ENCODE data around the gene WRAP73.

Gene WRAP73

DNA sequence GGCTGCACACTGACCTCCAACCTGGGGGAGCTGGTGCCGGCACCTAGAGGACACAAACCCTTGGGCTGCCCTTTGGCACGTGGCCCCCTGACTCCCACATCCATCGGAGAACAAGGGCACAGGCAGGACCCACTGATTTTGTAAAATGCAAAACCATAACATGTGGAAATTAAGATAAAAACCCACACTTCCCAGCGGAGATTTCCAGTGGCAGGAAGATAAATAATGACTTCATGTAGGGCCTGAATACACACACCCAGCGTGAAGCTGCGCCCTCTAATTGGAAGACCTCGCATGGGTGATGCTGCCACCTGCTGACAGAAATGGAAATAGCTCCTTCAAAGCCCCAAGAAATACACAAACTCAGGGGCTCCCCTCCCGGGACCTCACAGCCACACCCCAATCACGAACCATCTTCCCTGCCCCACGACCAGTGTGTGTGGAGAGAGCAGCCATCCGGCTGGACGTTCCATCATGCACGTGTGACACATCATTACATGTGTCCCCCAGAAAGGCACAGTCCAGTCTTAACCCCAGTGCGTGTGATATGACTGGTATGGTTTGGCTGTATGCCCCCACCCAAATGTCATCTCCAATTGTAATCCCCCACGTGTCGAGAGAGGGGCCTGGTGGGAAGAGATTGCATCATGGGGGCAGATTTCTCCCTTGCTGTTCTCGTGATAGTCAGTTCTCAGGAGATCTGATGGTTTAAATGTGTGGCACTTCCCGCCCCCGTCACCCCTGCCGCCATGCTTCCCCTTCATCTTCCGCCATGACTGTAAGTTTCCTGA lies 30.8 kb downstream of the WRAP73 start:
- no peak overlapping the region for H3K27ac ChIP-seq
- peak; percentile 14 for DNase-seq (ENCODE audit: low read depth, low spot score)

DNA sequence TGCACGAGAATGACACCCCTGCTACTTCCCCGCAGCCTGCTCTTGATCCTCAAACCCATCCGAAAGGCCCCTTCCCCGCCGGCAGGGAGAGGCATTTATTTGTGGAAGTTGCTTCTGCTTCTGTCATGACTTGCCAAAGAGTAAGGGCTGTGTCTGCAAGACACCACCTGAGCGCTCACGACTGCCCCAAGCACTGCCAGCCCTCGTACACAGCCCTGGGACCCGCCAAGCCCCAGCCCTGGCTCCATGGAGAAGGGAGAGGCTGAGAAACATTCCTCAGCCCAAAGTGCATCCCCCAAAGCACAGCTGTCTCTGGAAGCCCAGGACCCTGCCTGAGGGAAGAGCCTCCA lies 31.4 kb downstream of the WRAP73 start:
- no peak overlapping the region for H3K27ac ChIP-seq
- no peak for DNase-seq (ENCODE audit: low read depth, low spot score)

DNA sequence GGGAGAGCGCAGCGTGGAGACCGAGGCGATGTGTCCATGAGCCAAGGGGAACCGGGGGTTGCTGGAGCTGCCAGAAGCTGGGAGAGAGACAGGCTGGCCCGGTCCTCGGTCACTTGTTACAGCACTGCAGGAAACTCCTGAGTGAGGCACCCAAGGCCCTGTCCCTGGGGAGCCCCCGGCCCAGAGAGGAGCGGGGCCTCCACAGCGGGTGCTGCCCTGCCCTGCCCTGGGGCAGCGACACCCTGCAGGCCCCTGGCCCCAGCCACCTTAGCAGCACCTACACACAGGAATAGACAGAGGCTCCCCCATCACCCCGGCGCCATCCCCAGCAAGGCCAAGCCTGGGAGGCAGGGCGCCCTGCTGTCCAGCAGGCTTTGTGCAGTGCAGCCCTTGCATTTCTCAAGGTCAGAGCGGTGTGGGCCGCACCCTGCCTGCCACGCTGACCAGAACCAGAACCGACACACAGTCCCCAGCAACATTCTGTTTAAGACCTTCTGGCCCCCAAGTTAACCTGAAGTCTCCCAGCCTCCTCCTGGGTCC lies 32.0 kb downstream of the WRAP73 start:
- no peak for DNase-seq (ENCODE audit: low read depth, low spot score)
- no peak overlapping the region for H3K27ac ChIP-seq

DNA sequence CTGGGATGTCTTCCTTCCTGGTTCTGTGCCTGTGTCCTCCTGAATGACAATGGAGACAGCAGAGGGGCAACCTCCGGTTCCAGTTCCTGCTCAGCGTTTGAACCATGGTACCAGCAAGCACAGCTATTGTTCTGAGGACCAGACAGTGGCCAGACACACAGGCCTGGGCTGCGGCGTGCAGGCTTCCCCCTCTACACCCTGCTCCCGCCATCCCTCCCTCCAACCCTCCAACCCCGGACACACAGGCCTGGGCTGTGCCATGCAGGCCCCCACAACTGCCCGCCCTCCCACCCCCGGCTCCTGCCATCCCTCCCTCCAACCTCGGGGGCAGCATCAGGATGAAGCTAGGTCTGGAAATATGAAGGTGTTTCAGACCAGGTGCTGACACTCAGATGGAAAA lies 33.0 kb downstream of the WRAP73 start:
- no peak overlapping the region for H3K27ac ChIP-seq
- DNase-seq (ENCODE audit: low read depth, low spot score), result no peak

DNA sequence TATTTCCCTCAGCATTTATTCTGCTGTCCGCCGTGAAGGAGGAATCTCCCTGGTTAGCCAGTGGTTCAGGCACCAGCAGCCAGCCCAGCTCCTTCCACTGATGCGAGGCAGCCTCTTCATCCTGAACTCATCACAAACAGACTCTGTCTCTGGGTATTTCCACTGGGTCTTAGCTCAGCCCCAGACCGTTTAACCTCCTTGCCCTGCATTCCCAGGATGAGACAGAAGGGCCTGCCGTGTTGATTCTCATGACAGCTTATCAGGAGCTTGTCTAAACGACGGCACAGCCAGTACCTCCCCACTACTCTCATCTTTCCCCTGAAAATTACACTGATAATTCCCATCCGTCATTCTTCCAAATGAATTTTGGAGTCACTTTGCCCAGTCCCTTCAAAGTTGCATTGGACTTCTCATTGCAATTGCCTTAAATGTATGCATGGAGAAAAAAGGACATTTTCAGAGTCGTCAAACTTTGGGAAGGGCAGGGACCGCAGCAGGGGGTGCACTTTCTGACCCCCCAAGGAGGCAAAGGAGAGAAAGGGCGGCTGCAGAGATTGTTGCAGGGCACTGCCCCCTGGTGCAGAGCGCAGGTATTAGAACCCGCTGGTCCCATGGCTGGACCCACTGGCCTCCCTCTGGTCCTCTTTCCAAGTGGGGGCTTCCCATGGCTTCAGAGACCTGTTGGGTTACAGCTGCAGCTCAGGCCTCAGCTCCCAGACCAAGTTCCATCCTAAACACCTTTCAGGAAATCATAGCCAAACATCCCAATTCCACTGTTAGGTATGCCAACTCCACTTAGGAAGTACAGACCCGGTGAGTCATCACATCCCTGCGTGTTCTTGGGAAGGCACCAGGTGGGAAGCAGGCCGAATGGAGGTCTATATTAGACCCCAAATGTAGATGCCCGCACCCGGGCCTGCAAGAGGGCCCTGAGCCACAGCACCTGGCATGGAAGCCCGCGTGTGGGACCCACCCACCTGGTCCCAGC lies 34.9 kb downstream of the WRAP73 start:
- no peak for DNase-seq (ENCODE audit: low read depth, low spot score)
- no peak overlapping the region for H3K27ac ChIP-seq

DNA sequence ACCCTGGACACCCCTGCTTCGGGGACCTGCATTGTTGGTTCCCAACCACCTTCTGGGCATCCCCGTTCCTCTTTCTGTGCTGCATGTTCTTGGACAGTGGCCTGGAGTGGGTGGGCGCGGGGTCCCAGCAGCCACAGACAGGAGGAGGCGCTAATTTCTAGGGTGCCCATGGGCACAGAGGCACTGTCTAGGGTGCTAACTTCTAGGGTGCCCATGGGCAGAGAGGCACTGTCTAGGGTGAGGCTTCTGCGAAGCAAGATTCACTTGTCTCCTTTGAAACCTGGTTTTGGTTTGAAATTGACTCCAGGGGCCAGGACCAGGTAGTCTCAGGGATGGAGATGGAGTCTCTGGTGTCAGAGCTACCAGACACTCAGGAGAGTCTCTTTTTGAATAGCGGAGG lies 37.8 kb downstream of the WRAP73 start:
- no peak overlapping the region for H3K27ac ChIP-seq
- DNase-seq (ENCODE audit: low read depth, low spot score), result no peak

DNA sequence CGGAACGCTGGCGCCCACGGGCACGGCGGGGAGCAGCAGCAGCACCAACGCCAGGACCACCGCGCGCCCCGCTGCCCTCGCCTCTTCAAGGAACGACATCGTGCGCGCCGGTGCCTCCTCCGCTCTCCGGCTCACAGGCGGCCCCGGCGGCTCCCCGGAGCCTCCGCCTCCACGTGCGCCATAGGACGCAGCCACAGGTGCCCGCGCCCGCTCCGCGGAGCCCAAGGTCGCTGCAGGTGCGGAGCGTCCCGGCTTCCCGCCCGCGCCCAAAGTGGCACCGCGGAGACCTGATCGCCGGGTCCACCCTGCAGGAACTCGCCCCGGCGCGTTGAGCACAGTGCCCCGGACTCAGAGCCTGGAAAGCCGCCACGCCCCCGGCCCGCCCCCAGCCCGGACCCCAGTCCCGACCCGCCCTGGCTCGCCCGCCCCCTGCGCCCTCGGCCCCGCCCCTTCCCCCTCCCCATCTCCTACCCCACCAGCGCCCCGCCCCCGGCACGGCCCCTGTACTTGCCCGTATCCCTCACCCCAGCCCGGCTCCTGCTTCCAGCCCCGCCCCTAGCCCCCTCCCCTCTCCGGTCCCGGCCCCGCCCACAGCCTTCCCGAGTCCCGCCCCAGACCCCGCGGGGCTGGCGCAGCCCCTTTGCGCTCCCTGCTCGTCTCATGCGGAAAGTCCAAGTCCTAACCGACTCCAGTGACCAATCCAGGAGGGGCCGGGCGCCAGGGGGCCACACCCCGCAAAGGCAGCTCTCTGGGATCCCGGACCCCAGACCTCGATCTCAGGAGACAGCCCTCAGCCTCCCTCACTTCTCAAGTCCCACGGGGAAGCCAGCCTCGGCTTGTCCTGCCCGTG lies 38.5 kb downstream of the WRAP73 start, which contains the start of gene MEGF6:
Gene MEGF6 (minus strand): TSS at position 339 of the 850 bp plus-strand sequence. CDS start 240 bp downstream, at position 99.
- no peak for DNase-seq (ENCODE audit: low read depth, low spot score)
- no peak within 1 kb of the TSS for H3K27ac ChIP-seq

DNA sequence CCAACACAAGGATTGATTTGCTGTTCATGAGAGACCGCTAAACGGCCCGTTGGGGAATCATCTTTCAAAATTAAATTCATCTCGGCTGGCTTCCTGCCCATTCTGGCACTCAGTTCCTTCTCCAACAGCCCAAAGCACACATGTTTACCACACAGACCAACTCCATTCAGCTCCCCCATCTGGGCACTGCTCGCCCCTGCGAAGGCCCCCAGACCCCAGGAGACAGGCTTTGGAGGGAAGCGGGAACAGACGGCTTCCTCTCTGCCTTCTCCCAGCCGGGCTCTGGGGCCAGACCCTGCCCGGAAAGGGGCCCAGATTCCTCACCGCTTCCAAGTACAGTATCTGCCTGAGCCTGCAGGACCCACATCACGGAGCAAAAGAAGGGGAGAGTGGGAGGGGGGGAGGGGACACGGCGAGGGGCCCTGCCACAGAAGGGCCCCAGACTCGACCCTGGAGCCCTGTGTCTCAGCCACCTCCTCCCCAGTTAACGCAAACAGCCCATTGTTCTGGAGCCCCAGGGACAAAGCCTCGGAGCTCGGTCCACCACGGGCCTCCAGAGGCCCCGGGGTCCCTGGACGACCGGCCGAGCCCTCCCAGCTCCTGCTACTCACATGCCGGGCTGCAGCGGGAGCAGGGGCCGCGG lies 39.3 kb downstream of the WRAP73 start:
- H3K27ac ChIP-seq, result no peak overlapping the region
- DNase-seq (ENCODE audit: low read depth, low spot score), result no peak

DNA sequence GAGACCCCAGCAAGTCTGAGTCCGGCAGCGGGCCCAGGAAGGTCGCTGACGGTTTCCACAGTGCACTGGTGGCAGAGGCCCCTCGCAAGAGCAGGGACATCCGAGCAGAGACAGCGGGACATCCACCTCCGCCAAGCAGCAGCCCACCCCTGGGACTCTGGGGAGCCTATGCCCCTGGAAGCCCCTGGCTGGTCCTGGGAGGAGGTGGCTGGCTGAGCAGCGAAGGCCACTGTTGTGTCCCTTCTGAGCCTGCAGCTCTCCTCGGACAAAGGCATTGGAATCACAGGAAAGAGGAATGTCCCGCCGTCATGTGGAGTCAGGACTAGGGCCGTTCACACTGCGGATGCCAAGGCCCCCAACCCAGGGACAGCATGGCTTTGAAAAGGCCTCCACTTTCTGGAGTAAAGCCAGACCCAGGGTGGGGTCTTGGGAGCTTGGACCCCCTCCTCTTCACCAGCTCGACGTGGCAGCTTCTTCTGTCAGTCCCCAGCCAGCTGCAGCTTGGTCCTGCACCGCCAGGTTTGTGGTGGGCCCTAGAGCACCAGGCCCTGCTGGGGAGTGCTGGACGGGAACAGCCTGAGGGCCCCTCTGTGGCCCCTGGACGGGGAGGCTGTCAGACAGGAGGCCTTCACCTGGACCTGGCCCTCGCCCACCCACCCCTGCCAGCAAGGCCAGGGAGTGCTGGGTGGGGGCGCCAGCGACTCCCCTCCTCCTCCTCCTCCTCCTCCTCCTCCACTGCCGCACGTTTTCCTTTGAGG lies 40.0 kb downstream of the WRAP73 start:
- no peak overlapping the region for H3K27ac ChIP-seq
- no peak for DNase-seq (ENCODE audit: low read depth, low spot score)

DNA sequence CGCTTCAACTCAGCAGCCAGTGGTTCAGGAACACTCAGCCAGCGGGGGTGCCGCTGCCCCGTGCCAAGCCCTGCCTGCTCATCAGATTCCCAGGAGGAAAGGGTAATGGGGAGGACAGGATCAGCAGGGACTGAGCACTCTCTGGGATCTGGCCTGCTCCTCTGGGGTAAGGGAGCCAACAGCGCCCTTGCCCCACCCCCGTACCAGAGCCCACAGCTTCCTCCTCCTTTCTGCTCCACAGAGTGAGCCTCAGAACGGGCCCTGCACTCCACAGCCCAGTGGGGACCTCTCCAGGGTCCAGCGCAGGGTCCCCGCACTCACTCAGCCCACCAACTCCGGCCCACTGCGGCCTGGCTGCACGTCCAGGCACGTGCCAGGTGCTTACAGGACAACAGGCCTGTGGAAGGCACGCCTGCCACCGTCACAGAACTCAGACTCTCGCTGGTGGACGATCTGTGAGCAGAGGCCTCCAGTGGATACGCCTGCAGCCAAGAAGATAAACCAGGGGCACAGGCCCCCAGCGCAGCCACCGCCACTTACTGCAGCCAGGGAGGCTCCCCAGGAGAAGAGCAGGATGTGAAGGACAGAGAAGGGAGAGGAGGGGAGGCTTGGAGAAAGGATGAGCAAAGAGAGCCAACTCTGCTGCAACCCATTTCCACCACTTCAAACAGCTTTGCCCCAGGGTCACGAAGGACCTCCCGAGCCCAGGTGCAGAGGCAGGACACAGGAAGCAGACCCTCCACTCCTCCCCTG lies 40.7 kb downstream of the WRAP73 start:
- DNase-seq (ENCODE audit: low read depth, low spot score), result no peak
- H3K27ac ChIP-seq, result no peak overlapping the region

DNA sequence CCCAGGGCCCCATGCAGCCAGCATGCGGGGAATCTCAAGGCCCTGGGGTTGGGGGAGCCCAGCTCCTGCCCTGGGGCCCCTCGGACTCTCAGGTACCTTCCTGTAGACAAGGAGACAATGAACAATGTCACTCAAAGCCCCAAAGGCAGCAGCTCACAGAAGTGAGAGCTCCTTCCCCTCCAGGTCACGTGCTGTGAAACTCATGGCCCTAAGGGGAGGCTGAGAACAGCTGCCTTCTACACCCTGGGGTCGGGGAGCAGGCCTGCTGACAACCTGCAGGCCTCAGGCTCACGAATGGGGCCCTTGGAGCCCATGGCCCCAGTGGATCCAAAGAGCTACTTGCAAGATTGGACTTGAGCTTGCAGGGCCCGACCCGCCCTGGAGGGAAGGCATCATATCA lies 41.7 kb downstream of the WRAP73 start:
- no peak overlapping the region for H3K27ac ChIP-seq
- DNase-seq (ENCODE audit: low read depth, low spot score), result no peak

DNA sequence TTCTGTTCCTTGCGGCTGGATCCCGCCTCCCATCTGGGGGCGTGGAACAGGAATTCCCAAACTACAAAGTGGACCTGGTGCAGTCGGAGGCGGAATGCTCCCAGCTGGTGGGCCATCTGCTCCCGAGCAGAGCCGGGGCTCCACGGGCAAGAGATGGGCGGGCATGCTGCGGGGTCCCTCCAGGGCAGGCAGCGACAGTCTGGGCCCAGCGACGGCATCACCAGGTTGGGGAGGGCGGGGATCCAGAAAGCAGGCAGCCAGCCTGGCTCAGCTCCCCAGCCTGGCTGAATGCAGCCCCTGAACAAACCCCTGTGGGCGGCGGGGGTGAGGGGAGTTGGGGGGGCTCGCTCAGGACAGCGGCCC lies 42.2 kb downstream of the WRAP73 start:
- H3K27ac ChIP-seq, result no peak overlapping the region
- DNase-seq (ENCODE audit: low read depth, low spot score), result no peak

DNA sequence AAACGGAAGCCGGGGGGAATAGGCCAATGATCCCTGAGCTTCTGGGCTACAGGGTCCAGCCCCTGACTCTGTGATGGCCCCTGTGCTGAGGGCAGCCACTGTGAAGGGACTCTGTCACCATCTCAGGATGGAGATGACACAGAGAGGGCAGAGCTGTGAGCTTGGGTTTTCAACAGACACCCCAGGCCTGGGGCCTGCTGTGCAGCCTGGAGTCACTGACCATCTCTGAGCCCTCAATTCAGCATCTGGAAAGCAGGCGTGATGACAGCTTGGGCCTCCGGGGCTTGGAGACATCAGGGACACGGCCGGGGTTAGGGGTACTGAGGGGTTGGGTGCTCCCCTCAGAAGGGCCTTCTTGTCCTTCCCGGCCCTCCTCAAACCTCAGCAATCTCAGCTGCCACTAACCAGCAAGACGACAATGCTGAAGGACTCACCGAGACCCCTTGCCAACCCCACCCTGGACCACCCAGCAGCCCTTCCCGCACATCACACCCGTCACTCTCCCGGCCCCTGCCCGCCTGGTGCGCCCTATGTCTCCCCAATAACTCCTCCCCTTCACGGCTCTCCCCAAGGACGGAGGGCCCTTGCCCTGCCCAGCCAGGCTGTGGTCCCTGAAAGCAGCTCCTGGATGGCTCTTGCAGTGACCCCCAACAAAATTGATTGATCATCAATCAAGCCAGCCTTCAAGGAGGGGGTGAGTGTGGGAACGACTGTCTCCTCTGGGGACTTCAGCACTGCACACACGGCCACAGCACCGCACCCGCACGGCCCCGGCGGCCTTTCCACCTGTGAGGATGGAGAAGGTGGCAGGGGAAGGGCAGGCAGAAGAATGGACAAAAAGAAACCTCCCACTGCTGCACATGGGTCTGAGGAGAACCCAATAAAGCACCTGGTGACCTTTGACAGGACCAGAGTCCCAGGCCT lies 42.9 kb downstream of the WRAP73 start:
- no peak for DNase-seq (ENCODE audit: low read depth, low spot score)
- H3K27ac ChIP-seq, result no peak overlapping the region

DNA sequence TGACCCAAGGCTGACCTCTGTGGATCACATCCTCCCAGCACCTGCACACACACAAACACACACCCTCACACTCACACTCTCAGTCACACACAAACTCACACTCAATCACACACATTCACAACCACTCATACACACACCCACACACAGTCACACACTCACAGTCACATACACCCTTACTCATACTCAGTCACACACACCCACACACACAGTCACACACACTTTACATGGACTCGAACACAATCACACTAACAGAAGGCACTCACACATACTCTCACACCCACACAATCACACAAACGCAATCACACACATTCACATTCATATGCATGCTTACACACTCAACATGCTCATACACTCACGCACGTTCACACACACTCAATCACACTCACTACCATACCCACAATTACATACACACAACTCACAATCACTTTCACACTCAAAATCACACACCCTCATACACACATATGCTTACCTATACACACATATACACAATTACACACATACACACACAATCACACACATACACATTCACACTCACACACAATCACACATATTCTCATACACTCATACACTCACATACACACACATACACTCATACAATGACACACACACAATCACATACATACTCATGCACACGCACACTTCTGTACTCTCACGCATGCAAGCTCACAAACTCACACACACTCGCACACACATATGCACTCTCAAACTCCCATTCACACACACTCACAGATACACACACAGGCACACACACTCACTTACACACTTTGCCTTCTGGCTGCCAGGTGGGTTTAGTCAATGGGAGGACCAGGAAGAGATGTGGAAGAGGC lies 44.7 kb downstream of the WRAP73 start:
- peak overlapping the region; percentile 9 for H3K27ac ChIP-seq
- DNase-seq (ENCODE audit: low read depth, low spot score), result no peak

DNA sequence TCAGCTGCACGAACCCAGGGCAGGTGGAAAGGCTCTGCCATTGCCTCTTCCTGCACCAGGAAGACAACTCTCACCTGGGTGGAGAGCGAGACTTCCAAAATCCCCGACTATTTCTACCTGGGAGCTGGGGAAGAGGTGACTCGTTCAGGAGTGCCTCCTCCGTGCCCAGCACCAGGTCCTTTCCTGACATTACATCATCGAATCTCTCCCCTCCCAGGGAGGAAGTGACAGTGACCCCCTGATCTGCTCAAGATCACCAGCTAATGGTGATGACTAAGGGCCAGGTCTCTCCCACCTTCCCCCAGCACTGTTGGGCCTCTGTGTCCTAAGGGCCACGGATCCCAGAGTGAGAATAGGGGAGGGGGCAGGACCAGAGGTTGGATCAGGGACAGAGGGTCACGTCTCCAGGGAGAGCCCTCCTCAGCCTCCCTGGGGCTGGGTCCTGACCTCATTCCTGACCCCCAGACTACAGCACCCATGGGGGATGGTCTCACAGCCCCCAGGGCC lies 45.4 kb downstream of the WRAP73 start:
- no peak for DNase-seq (ENCODE audit: low read depth, low spot score)
- peak overlapping the region; percentile 9 for H3K27ac ChIP-seq

Measured in epithelial cell of prostate (primary cell).